ENCODE measurements around the gene ZNF804B. TPM values are rescaled to one million over a fixed set of nuclear protein-coding genes. Genes with fewer than 3 reads are reported as not detected.

Gene ZNF804B
- total and polyA plus RNA-seq, 9 of the 15 experiments (the other 6 are each of a cell fraction or from before 2014, with no cell fraction given) = 0.04 to 0.22 (median 0.09) TPM; not detected in 6

DNA sequence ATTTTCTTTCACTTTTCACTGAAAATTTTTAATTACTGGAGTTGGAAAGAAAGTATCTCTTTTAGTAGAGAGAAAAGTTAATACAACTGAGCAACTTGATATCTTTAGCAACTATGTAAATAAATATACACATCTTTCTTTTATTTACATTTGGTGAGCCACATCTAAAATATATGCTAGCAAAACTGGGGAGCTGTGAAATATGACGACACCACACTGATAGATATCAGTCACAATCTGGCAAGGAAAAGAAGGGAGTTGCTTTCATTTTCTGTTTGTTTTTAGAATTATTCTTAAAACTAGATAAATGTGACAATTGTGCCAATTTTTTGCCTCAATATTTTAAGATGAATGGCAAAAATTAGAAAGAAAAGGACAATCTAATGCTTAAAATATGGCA lies 2.7 kb upstream of the ZNF804B start:
- intact Hi-C loops (cut with micrococcal nuclease) = no loop called here
- ChIA-PET POLR2A (no interaction called here), CTCF (ENCODE audit: low intra/inter-chr PET ratio) (no interaction called here)
- Histone ChIP-seq H3K4me3 (no peak overlapping the region), H3K9ac (ENCODE audit: insufficient read depth in 1 of 2, low read depth in 2 of 2, low read length in 2 of 2) (no peak overlapping the region), H3K27me3 (ENCODE audit: control insufficient read depth in 2 of 2, insufficient read depth in 2 of 2, low read length in 2 of 2) (no peaks in the 10 kb centered on the region), H3K9me1 (ENCODE audit: control insufficient read depth, insufficient read depth, low read length) (no peaks in the 10 kb centered on the region), H3K4me1 (replicated peaks in 1 of 2; ENCODE audit: control insufficient read depth in 2 of 2, insufficient read depth in 2 of 2, low read length in 2 of 2) (peaks cover 3 to 12% of the 10 kb centered on the region in 2 experiments; a peak in 4 of 5 replicates), H4K20me1 (replicated peaks; ENCODE audit: control insufficient read depth, insufficient read depth, low read length) (no peaks in the 10 kb centered on the region), H3K9me3 (replicated peaks; ENCODE audit: control insufficient read depth, insufficient read depth, low read depth, low read length) (no peaks in the 10 kb centered on the region), H3K4me2 (ENCODE audit: insufficient read depth, low read length) (no peak overlapping the region), H3K36me3 (ENCODE audit: control insufficient read depth, insufficient read depth, low read length) (no peaks in the 10 kb centered on the region), H2AFZ (ENCODE audit: low read depth, low read length) (no peak overlapping the region; the same call in 1 of the 2 replicates), H3K79me2 (ENCODE audit: control insufficient read depth, insufficient read depth, low read length) (no peaks in the 10 kb centered on the region), H3K27ac (ENCODE audit: extremely low read depth, low read depth, low read length) (no peak overlapping the region)
- WGBS (ENCODE audit: insufficient coverage, low coverage, missing lambda C conversion rate) = 0% methylated on average over 1 of the region's 1 CpG
- FAIRE-seq = no peak
- DNase-seq (ENCODE audit: extremely low read depth in 1 of 4, low spot score in 3 of 4) = no peak
- in situ Hi-C loops (cut with MboI) = no loop called here
- BruUV-seq (replicated peaks) = no TSS peak
- ATAC-seq = no peak
- TF ChIP-seq PRDM10 (IDR thresholded peaks at IDR 0.05; ENCODE audit: partially characterized antibody) = no peak
- no peak for TF ChIP-seq MEF2D (tag; conservative IDR thresholded peaks at IDR 0.05; ENCODE audit: low read depth)
- TF ChIP-seq ZNF197 (CRISPR knock-in tag; IDR thresholded peaks at IDR 0.05; ENCODE audit: low read depth) = 0 out of 2 replicates have a peak, but pooled peaks have one; percentile 18
- no peak for TF ChIP-seq NFE2 (IDR thresholded peaks at IDR 0.05; ENCODE audit: low read depth)
- no peak for TF ChIP-seq HNRNPK (IDR thresholded peaks at IDR 0.05; ENCODE audit: low read depth, low read length, poor library complexity, severe bottlenecking)
- TF ChIP-seq NR3C1 (CRISPR knock-in tag; IDR thresholded peaks at IDR 0.05) = no peak
- TF ChIP-seq TCF3 (CRISPR knock-in tag; IDR thresholded peaks at IDR 0.05) = no peak
- no peak for TF ChIP-seq RBM34 (IDR thresholded peaks at IDR 0.05; ENCODE audit: borderline replicate concordance, insufficient read depth, low read length)
- TF ChIP-seq, protein P1, sequence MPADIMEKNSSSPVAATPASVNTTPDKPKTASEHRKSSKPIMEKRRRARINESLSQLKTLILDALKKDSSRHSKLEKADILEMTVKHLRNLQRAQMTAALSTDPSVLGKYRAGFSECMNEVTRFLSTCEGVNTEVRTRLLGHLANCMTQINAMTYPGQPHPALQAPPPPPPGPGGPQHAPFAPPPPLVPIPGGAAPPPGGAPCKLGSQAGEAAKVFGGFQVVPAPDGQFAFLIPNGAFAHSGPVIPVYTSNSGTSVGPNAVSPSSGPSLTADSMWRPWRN (IDR thresholded peaks at IDR 0.05; ENCODE audit: low read depth) = no peak
- no peak for TF ChIP-seq ARID1B (IDR thresholded peaks at IDR 0.05)
- no peak for TF ChIP-seq TFAM (CRISPR knock-in tag; conservative IDR thresholded peaks at IDR 0.05)
- TF ChIP-seq SREBF1 (IDR thresholded peaks at IDR 0.05; ENCODE audit: borderline replicate concordance, low read depth, low read length) = no peak
- TF ChIP-seq FOXP1 (CRISPR knock-in tag; IDR thresholded peaks at IDR 0.05) = no peak
- TF ChIP-seq, protein P2, sequence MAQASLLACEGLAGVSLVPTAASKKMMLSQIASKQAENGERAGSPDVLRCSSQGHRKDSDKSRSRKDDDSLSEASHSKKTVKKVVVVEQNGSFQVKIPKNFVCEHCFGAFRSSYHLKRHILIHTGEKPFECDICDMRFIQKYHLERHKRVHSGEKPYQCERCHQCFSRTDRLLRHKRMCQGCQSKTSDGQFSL (CRISPR knock-in tag; IDR thresholded peaks at IDR 0.05) = no peak
- TF ChIP-seq, protein P2 (tag; IDR thresholded peaks at IDR 0.05) = no peak
- TF ChIP-seq ZNF3 (CRISPR knock-in tag; IDR thresholded peaks at IDR 0.05) = no peak
- TF ChIP-seq DPF2 (IDR thresholded peaks at IDR 0.05) = no peak
- no peak for TF ChIP-seq PCBP1 (IDR thresholded peaks at IDR 0.05; ENCODE audit: low read depth, low read length, poor library complexity, severe bottlenecking)
- no peak for TF ChIP-seq SMARCA5 (IDR thresholded peaks at IDR 0.05)
- TF ChIP-seq TBL1XR1 (IDR thresholded peaks at IDR 0.05; ENCODE audit: low read length in 2 of 2) = no peak

Measured in K562 (cell line).